Coronary artery (tissue), 2 donors: ENCODE measurements around the gene C2CD4C.

Experiments used
- DNase-seq: peaks from one replicate; pipeline ENCODE4 v3.0.0-alpha.2; 2017; ENCODE audit warnings: low spot score
- H3K27ac ChIP-seq, 2 donors: fragments of 200-600 bp; sonication (generic); one replicate each; pipeline ENCODE4 v1.5.1; 2016 to 2019
- H3K4me3 ChIP-seq: fragments of 200-600 bp; sonication (generic); 2 replicates; pipeline ENCODE4 v1.5.1; 2016; ENCODE audit warnings: mild to moderate bottlenecking, moderate library complexity
- TF ChIP-seq, protein P1 (sequence below): fragments of 200-600 bp; sonication (generic); IDR thresholded peaks from one replicate; pipeline ENCODE4 v1.5.1; 2019; ENCODE audit warnings: antibody characterized with exemption

The C2CD4C gene

DNA sequence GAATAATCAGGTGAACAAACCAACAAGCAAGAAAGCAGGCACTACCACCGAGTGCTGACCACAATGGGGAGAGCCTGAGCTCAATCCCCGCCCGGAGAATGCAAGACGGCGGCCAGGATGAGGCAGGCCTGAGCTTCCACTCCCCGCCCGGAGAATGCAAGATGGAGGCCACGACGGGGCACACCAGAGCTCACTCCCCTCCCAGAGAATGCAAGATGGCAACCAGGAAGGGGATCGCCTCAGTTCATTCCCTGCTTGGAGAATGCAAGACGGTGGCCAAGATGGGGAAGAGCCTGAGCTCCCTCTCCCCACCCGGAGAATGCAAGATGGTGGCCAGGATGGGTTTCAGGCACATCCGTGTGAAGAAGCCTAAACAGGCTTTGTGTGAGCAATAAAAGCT, 39.7 kb downstream of the C2CD4C start:
- TF ChIP-seq, protein P1, sequence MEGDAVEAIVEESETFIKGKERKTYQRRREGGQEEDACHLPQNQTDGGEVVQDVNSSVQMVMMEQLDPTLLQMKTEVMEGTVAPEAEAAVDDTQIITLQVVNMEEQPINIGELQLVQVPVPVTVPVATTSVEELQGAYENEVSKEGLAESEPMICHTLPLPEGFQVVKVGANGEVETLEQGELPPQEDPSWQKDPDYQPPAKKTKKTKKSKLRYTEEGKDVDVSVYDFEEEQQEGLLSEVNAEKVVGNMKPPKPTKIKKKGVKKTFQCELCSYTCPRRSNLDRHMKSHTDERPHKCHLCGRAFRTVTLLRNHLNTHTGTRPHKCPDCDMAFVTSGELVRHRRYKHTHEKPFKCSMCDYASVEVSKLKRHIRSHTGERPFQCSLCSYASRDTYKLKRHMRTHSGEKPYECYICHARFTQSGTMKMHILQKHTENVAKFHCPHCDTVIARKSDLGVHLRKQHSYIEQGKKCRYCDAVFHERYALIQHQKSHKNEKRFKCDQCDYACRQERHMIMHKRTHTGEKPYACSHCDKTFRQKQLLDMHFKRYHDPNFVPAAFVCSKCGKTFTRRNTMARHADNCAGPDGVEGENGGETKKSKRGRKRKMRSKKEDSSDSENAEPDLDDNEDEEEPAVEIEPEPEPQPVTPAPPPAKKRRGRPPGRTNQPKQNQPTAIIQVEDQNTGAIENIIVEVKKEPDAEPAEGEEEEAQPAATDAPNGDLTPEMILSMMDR, result no peak
- no peak overlapping the region for H3K4me3 ChIP-seq
- no peak overlapping the region for H3K27ac ChIP-seq
- DNase-seq, result peak; percentile 19

DNA sequence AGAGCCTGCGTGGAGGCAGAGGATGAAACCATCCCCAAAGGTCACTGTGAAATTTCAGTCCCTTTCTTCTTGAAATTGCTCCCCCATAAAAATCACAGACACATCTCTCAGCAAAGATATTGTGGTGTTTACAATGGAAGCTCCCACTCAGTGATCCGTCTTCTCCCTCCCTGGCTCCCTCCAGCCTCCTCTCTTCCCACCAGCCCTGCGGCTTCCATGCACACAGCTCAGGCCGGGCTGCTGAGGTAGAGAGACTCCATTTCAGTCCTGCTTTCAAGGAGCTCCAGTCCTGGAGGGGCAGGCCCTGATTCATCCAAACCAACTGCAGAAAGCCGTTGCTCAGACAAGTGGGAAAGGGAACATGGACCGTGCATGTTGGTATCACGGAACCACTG, 40.3 kb downstream of the C2CD4C start:
- no peak overlapping the region for H3K4me3 ChIP-seq
- DNase-seq, result peak; percentile 36
- H3K27ac ChIP-seq, result no peak overlapping the region
- TF ChIP-seq, protein P1, result no peak

DNA sequence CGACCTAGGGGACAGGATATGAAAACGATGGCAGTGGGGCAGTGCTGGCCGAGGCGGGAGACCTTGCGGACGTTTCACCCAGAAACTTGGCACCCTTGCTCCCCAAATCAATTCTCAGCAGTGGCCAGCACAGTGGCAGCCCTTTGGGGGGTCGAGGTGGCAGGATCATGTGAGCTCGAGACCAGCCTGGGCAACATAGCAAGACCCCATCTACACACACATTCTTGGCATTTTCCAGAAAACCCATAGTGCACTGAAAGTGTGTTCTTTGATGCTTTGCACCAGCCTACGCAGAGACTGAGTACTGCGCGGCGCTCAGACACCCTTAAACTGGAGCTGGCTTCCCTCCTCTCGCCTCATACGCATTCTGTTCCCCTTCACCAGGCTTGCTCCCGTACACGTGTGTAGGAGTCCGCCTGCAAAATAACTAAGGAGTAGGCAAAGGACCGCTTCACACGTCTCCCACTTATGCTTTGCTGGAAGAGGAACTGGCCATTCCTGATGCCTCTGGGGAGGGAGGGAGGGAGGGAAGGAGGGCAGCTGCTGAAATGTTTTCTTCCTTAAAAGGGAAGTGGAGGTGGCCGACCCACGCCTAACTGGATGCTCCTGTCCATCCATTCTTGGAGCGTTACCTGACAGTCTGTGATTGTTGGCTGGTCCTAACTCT, 40.9 kb downstream of the C2CD4C start:
- DNase-seq, result no peak
- TF ChIP-seq, protein P1, result no peak
- no peak overlapping the region for H3K27ac ChIP-seq
- no peak overlapping the region for H3K4me3 ChIP-seq

DNA sequence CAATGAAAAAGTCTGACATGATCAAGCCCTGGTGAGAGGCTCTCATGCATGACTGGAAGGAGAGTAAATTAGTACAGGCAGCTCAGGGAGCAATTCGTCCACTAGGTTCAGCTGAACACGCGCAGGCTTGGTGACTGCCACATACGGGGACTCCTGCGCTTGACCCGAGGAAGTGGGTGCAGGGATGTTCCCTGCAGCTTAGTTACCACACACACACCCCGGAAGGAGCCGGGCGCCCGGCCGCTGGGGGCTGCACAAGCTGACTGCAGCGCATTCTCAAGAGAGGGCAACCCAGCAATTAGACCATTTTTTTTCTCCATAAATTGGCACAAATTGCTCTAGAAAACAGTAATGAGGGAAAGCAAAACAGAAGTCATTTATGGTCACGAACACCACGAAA, 41.4 kb downstream of the C2CD4C start:
- no peak for DNase-seq
- no peak overlapping the region for H3K4me3 ChIP-seq
- H3K27ac ChIP-seq, result no peak overlapping the region
- TF ChIP-seq, protein P1, result no peak

DNA sequence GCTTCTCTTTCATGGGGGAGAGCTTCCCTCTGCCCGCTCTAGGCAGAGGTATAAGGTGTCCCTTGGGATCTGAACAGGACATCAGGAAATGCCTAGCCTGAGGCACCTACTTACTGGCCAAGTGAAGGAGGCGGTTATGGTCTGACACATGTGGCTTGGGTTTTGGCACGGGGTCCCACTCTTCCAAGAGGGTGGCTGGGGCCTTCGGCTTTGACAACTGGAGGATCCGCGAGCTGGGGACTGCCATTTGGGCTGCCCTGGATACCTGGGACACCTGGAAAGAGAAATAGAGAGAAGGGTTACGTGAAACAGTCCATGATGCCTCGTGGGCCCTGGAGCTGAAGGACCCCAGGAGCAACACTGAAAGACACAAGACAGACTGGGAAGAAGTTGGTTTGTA, 42.0 kb downstream of the C2CD4C start:
- TF ChIP-seq, protein P1, result no peak
- Histone ChIP-seq H3K27ac (no peak overlapping the region), H3K4me3 (no peak overlapping the region)
- DNase-seq, result peak; percentile 58

DNA sequence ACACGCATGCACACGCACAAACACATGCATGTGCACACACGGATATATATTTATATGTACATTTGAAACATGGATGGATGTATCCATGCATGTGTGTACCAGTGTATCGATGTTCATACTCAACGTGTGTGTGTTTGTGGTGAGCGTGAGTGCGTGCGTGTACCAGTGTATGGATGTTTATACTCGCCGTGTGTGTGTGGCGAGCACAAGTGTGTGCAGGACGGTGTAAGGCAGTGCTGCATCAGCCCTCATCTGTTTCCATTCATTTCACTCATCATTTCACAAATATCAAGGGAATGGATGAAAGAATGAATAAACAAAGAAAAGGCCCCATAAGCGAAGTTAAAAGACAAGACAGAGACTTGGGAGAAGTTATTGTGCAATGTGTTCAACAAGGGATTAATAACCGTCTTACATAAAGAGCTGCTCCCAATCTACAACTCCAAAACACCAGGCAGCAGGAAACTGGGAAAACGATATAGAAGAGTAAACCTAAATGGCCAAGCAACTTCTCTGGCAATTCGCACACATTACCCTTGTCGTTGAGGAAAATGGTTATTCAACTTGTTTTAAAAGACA, 42.7 kb downstream of the C2CD4C start:
- Histone ChIP-seq H3K4me3 (no peak overlapping the region), H3K27ac (no peak overlapping the region)
- TF ChIP-seq, protein P1, result no peak
- DNase-seq, result no peak
